HG03571 (cell line): ENCODE data around the gene FADS1.

Source experiments
- ATAC-seq: cut with Tn5 transposase; IDR thresholded peaks from one replicate; pipeline ENCODE4 v1.9.1; 2021; ENCODE audit not compliant: unreplicated experiment

The FADS1 gene

DNA sequence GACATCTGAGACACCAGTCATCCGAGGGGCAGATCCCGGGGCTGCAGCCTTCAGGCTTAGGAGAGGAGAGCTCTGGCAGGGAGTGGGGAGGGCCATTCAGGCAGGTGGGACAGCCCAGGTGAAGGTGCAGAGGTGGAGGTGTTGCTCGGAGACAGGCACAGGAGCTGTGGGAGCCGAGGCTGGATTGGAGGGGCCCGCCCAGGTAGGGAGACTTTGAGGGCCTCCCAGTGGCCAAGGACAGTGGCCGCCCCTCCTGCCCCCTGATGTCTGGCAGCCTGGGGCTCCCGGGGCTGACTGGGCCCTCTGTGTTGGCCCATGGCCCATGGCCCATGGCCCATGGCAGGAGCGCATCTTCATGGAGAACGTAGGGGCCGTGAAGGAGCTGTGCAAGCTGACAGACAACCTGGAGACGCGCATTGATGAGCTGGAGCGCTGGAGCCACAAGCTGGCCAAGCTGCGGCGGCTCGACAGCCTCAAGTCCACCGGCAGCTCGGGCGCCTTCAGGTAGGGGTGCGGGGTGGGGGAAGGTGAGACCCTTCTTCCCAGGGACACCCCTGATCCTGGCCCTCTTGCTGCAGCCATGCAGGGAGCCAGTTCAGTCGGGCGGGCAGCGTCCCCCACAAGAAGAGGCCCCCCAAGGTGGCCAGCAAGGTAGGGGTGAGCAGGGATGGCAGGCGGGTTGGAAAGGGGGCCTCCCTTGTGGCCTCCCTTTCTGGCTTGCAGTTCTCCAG, 37.7 kb downstream of the FADS1 start:
- ATAC-seq: no peak

DNA sequence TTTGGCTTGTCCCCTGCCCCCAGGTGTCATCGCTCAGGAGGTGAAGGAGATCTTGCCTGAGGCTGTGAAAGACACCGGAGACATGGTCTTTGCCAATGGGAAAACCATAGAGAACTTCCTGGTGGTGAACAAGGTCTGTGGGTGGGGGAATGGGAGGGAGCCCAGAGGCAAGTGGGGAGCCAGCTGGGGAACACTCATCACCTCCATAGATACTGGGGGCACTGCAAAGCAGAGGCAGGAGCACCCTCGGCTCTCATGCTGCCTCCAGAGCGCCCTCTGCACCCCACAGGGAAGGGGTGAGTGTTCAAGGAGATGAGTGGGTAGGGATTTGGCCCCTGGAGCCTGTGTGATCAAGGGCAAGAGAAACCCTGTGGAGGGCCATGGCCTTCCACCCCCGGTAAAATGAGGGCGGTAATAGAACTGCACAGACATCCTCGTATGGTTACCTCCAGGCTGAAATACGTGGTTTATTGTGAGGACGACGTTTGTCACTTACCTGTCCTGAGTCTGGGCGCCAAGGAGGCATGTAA, 38.4 kb downstream of the FADS1 start:
- no peak for ATAC-seq

DNA sequence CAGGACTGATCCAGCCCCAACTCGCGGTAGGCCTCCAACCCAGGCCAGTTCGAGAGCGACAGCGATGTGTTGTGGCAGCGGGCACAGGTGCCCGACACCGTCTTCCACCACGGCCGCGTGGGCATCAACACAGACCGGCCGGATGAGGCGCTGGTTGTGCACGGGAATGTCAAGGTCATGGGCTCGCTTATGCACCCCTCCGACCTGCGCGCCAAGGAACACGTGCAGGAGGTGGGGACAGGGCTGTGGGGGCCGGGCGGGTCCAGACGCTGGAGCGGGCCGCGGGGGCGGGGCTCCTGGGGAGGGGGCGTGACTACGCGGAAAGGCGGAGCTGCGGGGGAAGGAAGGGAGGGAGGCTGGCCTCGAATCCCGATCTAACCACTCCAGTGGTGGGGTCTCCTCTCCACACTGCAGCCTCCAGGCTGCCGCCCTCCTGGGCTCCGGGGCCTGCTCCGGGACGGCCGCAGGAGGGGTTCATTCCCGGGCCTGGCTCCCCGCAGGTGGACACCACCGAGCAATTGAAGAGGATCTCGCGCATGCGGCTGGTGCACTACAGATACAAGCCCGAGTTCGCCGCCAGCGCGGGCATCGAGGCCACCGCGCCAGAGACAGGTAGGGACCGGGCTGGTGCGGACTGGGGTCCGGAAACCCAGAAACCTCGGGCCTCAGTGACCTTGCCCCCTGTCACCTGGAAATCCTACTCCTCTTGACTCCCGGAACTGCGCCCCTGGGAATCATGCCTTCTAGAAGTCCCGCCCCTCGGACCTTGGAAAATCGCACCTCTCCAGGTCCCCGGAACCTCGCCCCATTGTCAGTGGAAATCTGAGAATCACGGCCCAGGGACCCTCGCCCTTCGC, 39.3 kb downstream of the FADS1 start:
- no peak for ATAC-seq

DNA sequence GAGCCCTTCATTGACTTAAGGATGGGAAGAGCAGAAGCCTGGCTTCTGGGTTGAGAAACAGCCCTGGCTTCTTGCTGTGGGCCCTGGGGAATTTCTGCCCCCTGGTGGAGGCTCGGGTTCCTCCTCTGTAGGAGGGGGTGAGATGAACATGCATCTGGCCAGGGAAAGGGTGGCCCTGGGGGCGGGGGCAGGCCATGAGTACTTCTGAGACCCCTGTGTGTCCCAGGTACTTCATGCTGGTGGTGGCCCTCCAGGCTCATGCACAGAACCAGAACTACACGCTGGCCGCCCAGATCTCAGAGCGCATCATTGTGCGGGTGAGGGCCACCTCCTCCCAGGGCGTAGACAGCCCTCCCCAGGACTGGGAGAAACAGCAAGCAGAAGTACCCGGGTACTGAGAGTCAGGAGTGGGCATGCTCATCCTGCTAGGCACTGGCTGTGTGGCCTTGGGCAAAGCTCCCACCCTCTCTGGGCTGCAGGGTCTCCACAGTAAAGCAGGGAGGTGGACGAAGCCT, 40.2 kb downstream of the FADS1 start:
- no peak for ATAC-seq

DNA sequence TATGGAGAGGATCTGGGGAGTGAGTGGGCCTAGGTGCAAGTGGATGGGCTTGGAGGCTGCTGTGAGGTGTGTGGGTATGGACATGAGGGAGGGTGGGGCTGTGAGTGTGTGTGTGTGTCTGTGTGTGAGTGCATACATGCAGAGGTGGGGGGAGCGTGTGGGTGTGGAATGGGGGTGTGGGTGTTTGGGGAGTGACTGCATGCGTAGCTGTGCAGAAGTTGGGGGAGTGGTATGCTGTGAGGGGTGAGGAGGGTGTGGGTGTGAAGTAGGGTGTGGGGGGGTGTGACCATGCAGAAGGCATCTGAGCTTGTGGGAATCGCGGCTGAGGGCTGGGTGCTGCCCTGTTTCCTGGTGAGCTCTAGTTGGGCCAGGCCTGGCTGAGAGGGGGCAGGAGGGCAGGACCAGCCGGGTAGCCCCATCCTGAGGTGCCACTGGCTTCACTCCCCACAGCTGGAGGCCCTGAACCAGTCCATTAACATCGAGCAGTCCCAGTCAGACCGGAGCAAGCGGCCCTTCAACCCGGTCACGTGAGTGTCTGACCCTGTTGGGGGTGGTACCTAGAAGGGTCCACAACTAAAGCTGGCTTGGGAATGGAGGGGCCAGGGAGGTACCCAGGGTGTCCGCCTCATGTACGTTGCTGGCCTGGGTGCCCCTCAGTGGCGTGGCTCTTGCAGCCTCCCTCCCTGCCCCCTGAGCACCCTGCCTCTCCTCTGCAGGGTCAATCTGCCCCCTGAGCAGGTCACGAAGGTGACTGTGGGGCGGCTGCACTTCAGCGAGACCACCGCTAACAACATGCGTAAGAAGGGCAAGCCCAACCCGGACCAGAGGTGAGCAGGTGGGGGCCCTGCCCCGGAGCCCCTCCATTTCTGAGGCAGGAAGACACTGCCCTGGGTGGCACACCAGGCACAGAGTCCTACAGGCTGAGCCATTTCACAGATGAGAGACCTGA, 40.9 kb downstream of the FADS1 start:
- ATAC-seq: no peak

DNA sequence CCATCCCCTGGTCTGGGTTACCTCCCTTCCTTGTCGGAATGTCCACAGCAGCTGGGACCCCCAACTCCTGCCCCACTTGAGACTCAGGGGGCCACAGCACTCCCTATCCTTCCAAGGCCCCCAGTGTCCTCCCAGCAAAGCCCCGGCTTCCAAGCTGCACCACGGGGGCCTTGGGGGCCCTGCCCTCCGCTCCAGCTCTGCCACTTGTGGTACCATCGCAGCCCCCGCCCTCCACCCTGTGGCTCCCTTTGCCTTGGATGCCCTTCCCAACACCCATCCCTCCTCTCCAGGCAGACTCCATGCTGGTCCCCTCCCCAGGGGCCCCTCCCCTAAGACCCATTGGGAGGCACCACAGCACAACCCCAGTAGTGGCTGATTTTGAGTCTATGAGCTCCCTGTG, 41.7 kb downstream of the FADS1 start:
- ATAC-seq: no peak

DNA sequence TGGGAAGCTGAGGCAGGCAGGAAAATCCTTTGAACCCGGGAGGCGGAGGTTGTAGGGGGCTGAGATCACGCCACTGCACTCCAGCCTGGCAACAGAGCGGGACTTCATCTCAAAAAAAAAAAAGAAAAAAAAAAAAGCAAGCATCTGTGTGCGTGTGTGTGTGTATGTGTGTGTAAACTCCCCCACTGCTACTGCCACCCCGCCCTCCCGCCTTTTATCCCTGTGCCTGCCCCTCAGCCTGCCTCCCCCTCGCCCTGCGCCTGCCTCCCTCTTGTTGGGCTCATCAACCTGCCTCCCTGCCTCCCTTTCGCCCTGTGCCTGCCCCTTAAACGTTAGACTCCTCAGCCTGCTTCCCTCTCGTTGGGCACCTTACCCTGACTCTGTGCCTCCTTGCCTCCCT, 42.4 kb downstream of the FADS1 start:
- ATAC-seq: no peak

DNA sequence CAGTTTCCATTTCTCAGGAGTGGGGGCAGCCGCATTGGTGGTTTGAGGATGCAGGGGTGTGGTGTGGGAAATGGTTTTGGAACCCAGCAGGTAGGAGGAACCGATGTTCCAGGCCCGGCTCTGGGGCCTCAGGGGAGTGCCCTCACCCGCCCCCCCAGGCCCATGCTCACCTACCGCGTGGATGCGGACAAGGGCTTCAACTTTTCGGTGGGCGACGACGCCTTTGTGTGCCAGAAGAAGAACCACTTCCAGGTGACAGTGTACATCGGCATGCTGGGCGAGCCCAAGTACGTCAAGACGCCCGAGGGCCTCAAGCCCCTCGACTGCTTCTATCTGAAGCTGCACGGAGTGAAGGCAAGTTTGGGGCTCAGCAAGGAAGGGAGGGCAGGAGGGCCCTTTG, 43.0 kb downstream of the FADS1 start:
- ATAC-seq: no peak

DNA sequence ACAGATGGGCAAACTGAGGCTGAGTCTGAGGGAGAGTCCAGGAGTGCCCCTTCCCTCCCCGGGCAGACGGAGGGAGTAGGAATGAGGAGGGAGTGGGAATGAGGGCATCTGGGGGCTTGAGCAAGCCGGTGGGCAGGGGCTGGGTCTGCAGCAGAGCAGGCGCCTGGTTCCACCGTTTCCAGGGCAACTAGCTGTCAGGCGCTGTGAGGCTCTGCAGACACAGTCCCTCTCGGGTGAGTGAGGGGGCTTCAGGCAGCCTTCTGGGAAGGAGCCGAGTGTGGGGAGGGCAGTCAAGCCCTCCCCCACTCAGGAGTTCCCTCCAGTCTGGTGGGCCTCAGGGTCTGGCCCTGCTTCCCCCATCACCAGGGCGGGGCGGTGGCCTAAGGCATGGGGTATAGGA, 43.4 kb downstream of the FADS1 start:
- no peak for ATAC-seq

DNA sequence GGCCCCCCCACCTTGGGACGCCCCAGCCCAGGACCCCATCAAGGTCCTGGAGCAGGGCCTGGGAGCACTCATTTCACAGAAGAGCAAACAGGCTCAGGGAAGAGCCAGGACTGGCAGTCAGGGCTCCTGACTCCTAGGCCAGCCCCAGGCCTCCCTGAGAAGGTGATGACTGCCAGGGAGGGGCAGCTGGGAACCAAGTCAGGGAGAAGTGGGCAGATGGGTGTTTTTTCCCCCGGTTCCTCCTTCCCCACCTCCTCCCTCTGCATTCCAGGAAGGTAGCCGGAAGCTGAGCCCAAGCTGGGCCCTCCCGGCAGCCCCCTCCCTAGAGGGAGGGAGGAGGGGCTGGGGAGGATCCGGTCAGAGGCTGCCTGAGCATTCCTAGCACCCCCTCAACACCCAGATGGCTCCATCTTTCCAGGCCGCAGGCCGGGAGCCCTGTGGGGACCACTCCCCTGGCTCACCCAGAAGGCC, 44.8 kb downstream of the FADS1 start:
- ATAC-seq: no peak

DNA sequence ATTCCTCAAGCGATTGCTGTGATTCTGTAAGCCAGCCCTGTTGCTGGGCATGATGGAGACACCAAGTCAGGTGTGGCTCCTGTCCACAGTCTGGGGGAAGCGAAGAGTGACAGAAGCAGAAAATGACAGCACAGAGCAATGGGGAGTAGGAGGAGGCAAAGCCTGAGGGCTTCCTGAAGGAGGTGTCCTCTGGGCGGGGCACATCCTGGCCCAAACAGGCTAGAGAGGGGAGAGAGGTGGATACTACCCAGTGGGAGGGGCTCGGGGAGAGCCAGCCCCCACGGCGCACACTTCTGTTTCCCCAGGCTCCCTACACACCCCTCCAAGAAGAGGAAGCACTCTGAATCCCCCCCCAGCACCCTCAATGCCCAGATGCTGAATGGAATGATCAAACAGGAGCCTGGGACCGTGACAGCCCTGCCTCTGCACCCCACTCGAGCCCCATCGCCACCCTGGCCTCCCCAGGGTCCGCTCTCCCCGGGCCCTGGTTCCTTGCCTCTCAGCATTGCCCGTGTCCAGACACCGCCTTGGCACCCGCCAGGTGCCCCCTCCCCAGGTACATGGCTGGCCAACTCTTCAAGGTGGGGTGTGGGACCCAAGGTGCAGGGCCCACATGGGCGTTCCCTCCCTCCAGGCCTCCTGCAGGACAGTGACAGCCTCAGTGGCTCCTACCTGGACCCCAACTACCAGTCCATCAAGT, 45.5 kb downstream of the FADS1 start:
- no peak for ATAC-seq

DNA sequence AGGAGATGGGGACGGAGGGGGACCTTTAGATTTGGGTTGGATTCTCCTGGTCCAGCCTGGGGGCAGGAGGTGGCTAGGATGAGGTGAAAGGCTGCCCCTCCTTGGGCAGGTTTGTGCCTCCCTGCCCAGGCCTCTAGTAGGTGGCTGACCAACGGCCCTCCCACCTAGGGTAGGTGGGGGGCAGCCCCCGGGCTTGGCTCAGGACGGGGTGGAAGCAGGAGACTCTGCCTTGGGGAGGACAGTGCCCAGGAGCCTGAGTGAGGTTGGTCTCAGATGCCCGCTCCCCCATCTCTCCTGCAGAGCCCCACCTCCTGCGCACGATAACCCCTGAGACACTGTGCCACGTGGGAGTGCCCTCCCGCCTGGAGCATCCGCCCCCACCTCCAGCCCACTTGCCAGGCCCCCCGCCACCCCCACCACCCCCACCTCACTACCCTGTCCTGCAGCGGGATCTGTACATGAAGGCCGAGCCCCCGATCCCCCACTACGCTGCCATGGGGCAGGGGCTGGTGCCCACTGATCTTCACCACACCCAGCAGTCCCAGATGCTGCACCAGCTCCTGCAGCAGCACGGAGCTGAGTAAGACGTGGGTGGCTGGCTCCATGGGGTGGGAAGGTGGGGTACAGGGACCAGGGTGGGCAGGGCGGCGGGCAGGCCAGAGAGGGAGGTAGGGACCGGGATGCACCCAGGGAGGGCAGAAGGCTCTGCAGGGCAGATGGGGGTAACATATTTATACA, 46.7 kb downstream of the FADS1 start:
- no peak for ATAC-seq

DNA sequence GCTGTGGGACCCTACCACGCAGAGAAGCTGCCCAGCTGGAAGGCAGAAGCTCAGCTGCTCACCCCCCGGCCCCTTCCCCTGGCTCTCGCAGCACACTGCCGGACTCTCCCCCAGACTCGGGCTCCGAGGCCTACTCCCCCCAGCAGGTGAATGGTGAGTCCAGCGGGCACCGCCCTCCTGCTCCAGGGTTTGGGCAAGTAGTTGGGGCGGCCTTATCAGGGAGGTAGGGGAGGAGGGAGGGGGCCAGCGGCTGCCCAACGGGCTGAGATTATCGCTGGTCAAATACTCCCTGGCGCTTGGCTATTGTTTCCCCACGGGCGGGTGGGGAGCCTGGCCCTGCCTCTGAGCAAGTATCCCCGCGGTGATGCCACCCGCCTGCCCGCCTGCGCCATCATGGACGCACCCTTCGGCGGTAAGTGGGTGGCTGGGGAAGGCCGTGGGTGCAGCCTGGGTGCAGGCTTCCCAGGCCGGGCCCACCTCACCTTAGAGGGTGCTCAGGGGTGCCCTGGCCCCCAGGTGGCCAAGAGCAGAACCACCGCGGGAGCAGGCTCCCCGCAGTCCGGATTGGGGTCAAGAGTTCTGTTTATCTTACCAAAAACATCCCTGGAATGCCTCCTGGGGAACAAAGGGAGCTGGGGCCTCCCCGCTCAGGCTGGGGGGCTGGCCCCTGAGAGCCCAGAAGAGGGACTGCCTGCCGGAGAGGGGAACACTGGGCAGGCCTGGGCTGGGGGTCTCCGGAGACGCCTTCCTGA, 47.5 kb downstream of the FADS1 start:
- no peak for ATAC-seq

DNA sequence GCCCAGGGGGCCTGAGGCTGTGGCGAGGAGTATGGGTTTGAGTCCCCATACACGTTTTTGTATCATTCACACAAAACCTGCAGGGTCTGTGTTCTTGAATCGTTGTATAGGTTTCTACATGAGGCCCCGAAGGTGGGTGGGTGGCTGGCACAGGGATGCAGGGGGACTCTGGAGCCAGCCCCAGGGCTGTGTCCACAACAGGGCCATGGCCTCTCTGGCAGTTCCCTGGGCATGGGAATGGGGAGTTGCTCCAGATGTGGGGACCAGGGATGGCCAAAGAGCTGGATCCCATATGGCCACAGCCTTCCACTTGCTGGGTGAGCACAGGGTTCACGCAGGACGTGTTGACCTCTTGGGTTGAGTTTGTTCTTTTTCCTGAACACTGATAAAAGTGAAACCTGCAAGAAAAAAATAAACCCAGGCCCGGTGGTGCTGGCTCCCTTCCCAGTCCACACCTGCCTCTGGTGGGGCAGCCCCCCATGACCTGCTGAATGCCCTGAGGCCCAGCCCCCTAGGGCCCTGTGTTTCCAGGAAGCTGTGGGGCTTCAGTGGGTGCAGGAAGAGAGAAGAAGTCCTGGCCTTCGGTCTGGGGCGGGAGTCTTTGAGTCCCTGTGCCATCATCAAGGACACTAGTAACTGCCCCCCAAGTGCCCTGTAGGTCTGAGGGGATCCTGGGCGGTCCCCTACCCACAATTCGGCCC, 48.3 kb downstream of the FADS1 start:
- ATAC-seq: no peak

DNA sequence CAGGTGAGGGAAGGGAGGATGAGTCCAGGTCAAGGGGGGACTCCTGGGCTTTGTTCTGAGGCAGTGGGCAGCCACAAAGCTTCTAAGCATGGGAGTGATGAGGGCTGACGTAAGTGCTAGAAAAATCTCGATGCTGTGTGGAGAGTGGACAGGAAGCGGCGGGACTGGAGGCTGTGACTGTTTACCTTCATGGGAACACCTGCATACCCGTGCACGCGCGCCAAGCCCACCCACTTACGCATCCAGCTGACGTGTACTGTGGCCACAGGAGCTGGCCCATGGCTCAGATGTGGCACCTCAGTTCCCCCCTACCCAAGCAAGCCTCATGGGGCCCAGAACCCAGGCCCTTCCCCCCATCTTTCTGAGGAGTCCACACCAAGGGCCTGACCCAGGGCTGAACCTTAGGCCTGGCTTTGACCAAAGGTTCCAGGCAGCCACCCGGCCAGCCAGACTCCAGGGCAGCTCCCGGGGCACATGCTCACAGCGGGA, 50.4 kb downstream of the FADS1 start:
- ATAC-seq: no peak

DNA sequence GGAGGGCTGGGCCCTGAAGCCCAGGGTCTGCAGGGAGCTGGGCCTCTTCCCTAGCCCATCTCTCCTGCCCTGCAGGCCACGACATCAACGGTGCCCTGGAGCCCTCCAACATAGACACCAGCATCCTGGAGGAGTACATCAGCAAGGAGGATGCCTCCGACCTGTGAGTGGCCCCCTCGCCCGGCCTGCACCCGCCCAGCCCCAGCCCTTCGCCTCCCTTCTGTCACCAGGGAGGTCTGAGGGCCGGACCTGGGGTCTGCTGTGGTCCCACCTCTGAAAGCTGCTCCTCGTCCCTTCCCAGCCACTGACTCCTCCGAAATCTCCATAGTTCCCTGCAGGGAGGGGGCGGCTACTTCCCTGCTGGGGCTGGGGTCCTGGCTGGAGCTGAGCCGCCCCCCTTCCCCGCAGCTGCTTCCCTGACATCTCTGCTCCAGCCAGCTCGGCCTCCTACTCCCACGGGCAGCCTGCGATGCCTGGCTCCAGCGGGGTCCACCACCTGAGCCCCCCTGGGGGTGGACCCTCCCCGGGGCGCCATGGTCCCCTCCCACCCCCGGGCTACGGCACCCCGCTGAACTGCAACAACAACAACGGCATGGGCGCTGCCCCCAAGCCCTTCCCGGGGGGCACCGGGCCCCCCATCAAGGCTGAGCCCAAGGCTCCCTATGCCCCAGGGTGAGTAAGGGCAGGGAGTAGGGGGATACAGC, 51.1 kb downstream of the FADS1 start:
- ATAC-seq: no peak

DNA sequence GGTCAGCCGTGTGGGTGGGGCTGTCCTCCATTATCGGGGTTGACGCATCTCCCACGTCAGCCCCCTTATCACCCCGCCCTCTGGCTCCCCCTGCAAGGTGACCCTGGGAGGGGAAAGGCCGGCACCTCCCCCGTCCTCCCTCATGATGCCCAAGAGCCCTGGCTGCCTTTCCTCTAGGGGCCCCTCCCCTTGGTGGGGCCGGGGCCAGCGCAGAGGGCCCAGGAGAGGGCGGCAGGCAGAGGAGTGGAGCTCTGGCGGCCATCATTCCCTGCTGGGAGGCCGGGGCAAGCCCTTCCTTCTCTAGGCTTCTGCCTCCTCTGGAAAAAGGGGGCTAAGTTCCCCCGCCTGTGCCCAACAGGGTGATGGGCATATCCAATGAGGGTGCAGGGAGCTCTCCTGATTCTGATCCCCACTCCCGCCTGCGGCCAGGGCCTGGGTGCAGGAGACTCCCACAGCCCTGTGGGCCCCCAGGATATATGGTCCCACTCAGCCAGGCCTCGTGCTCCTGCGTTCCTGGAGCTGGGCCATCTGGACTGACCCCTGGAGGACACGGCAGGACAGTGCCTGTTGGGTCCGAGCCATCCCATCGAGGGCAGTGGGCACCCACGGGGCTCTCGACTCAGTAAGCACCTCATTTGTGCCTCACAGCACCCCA, 52.1 kb downstream of the FADS1 start:
- ATAC-seq: no peak
